SK-N-SH treated with all-trans-retinoic acid at 6 μM for 48 hours (cell line): Measurements from ENCODE around the gene PAX3.
A peak's percentile ranks its signal among the peaks of the same experiment; 100 is the strongest.

ENCODE experiments used
- ATAC-seq: fragments of 200-7000 bp; cut with Tn5 transposase; 3 replicates; pipeline ENCODE4 v1.9.1; 2020; ENCODE audit warnings: mild to moderate bottlenecking, moderate library complexity
- ARNTL ChIP-seq: fragments of 450-650 bp; formaldehyde crosslinking; IDR thresholded peaks from 2 replicates; pipeline ENCODE4 v1.5.0; 2020; ENCODE audit warnings: low read depth, mild to moderate bottlenecking, moderate library complexity, borderline replicate concordance
- BACH2 ChIP-seq: fragments of 250-450 bp; sonication (Bioruptor Pico); IDR thresholded peaks from 2 replicates; pipeline ENCODE4 v1.9.0; 2021; ENCODE audit warnings: mild to moderate bottlenecking, borderline replicate concordance
- ESRRG ChIP-seq: fragments of 250-450 bp; sonication (Bioruptor Pico); IDR thresholded peaks from 2 replicates; pipeline ENCODE4 v1.6.1; 2021; ENCODE audit warnings: mild to moderate bottlenecking
- GLIS3 ChIP-seq: fragments of 250-450 bp; sonication (Bioruptor Pico); IDR thresholded peaks from 2 replicates; pipeline ENCODE4 v1.5.0; 2020; ENCODE audit warnings: mild to moderate bottlenecking, moderate library complexity
- OSR1 ChIP-seq: fragments of 250-450 bp; sonication (Bioruptor Pico); IDR thresholded peaks from 2 replicates; pipeline ENCODE4 v1.8.0; 2022; ENCODE audit warnings: moderate library complexity, mild to moderate bottlenecking, inconsistent platforms
- PPARA ChIP-seq: fragments of 250-450 bp; sonication (Bioruptor Pico); IDR thresholded peaks from 2 replicates; pipeline ENCODE4 v1.5.0; 2020; ENCODE audit warnings: mild to moderate bottlenecking, borderline replicate concordance
- SNAI2 ChIP-seq: fragments of 250-450 bp; sonication (Bioruptor Pico); IDR thresholded peaks from 2 replicates; pipeline ENCODE4 v1.5.0; 2020; ENCODE audit warnings: mild to moderate bottlenecking, moderate library complexity
- TCF4 ChIP-seq: fragments of 250-450 bp; sonication (Bioruptor Pico); IDR thresholded peaks from 2 replicates; pipeline ENCODE4 v1.8.0; 2021; ENCODE audit warnings: mild to moderate bottlenecking, moderate library complexity, borderline replicate concordance
- ZC3H10 ChIP-seq: fragments of 250-450 bp; sonication (Bioruptor Pico); IDR thresholded peaks from 2 replicates; pipeline ENCODE4 v1.5.1; 2021; ENCODE audit warnings: mild to moderate bottlenecking, moderate library complexity
- ZFP30 ChIP-seq: fragments of 450-650 bp; formaldehyde crosslinking; IDR thresholded peaks from 2 replicates; pipeline ENCODE4 v1.5.0; 2022; ENCODE audit warnings: mild to moderate bottlenecking, moderate library complexity
- ZNF70 ChIP-seq: fragments of 450-650 bp; formaldehyde crosslinking; IDR thresholded peaks from 2 replicates; pipeline ENCODE4 v1.5.0; 2020; ENCODE audit warnings: mild to moderate bottlenecking, moderate library complexity
- ZNF8 ChIP-seq: fragments of 450-650 bp; formaldehyde crosslinking; IDR thresholded peaks from 2 replicates; pipeline ENCODE4 v1.5.0; 2020; ENCODE audit warnings: mild to moderate bottlenecking, moderate library complexity
- TF ChIP-seq, protein P1 (sequence below): fragments of 250-450 bp; sonication (Bioruptor Pico); IDR thresholded peaks from 2 replicates; pipeline ENCODE4 v1.5.1; 2020; ENCODE audit warnings: low read depth, mild to moderate bottlenecking, moderate library complexity
- TF ChIP-seq, protein P2 (sequence below): fragments of 250-450 bp; sonication (Bioruptor Pico); IDR thresholded peaks from 2 replicates; pipeline ENCODE4 v1.5.1; 2021; ENCODE audit warnings: mild to moderate bottlenecking, moderate library complexity
- TF ChIP-seq, protein P3 (sequence below): fragments of 250-450 bp; sonication (Bioruptor Pico); IDR thresholded peaks from 2 replicates; pipeline ENCODE4 v1.8.0; 2020; ENCODE audit warnings: mild to moderate bottlenecking, moderate library complexity, borderline replicate concordance
- TF ChIP-seq, protein P4 (sequence below): fragments of 250-450 bp; sonication (Bioruptor Pico); IDR thresholded peaks from 2 replicates; pipeline ENCODE4 v1.8.0; 2021; ENCODE audit warnings: low read depth, mild to moderate bottlenecking, moderate library complexity, borderline replicate concordance

The PAX3 gene

DNA sequence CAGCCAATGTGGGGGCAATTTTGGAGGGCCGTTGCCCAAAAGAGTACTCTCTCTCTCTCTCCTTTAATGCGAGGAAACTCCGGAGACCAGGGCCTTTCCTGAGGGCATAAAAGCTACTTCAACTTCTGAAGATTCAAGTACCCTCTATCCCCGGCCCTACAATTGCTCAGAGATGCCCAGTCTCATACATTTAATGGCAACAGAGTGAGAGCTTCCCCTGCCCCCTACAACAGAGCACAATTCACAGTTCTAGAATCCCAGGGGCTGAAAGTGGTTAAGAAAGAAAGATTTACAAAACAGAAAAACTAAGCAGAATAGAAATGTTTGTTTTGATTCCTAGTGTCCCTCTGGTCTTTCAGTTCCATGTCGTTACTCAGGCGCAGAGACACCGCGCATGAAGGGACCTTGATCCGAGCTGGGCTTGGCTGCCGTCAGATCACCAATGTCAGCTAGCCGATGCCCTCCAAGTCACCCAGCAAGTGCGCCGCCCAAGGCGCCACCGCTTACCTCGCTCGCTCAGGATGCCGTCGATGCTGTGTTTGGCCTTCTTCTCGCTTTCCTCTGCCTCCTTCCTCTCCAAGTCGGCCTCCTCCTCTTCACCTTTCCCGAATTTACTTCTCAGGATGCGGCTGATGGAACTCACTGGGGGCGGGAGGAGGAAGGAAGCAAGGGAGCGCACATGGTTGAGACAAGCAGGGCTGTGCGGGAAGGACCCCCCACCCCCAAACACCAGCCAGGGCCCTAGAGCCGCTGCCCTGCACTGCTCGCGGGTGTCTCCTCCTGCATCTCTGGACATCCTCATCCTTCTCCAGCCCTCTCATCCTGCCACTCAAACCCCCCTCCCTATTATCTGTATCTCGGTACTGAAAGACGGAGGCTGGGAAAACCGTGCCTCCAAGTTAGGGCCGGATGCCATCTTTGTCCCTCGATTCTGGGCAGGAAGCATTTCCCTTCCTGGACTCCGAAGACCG is 4.9 kb downstream of the PAX3 start:
- no peak for TF ChIP-seq GLIS3 (CRISPR knock-in tag)
- TF ChIP-seq ZFP30 (CRISPR knock-in tag) = no peak
- TF ChIP-seq, protein P1, sequence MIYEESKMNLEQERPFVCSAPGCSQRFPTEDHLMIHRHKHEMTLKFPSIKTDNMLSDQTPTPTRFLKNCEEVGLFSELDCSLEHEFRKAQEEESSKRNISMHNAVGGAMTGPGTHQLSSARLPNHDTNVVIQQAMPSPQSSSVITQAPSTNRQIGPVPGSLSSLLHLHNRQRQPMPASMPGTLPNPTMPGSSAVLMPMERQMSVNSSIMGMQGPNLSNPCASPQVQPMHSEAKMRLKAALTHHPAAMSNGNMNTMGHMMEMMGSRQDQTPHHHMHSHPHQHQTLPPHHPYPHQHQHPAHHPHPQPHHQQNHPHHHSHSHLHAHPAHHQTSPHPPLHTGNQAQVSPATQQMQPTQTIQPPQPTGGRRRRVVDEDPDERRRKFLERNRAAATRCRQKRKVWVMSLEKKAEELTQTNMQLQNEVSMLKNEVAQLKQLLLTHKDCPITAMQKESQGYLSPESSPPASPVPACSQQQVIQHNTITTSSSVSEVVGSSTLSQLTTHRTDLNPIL (CRISPR knock-in tag) = no peak
- TF ChIP-seq, protein P2, sequence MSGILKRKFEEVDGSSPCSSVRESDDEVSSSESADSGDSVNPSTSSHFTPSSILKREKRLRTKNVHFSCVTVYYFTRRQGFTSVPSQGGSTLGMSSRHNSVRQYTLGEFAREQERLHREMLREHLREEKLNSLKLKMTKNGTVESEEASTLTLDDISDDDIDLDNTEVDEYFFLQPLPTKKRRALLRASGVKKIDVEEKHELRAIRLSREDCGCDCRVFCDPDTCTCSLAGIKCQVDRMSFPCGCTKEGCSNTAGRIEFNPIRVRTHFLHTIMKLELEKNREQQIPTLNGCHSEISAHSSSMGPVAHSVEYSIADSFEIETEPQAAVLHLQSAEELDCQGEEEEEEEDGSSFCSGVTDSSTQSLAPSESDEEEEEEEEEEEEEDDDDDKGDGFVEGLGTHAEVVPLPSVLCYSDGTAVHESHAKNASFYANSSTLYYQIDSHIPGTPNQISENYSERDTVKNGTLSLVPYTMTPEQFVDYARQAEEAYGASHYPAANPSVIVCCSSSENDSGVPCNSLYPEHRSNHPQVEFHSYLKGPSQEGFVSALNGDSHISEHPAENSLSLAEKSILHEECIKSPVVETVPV (CRISPR knock-in tag) = no peak
- TF ChIP-seq, all 23 proteins: peak for 0
- ATAC-seq = no peak

DNA sequence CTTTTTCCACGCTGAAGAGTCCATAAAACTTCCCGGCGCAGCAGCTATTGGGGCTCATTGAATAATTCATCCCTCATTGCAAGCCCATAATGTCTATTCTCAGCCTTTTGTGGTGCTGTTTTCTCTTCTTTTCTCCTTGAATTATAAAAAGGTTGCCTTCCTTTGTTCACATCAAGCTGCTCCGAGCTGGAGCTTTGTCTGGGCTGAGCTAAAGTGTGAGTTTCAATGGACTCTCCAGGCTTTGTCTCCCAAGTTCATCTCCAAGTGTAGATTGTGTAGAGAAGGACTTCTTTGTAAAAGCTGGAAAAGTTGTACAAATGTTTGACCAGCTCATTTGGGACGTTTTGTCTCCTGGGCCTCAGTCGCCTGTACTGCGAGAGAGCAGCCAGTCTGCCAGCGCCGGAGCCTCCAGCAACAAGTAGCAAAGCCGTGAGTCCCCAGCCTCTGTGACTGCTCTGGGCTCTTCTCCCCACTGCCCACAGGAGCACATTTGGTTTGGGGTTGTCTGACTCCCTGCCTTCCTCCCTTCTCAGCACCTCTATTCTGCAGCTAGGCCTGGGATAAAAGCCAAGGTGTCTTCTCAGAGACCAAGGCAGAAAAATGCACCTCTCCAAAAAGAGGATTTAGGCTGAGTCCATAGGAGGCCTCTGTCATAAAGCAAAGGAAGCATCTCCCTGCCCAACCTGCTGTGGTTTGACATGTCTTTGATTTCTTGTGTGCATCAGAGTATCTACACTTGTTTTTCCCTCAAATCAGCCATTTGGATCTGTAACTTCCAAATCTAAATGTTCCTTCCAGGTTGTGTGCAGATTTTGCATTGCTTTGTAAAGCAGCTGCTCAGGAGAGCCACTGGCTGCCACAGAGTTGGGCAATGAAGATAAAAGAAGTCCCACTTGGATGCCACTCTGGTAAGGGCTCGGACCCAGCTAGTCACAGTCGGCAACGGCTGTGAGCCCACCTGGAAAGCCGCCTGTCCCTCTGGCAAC is 6.4 kb downstream of the PAX3 start:
- ATAC-seq = no peak
- no peak for TF ChIP-seq ARNTL (CRISPR knock-in tag)
- TF ChIP-seq, protein P2 (CRISPR knock-in tag) = no peak
- TF ChIP-seq TCF4 (CRISPR knock-in tag) = no peak
- TF ChIP-seq PPARA (CRISPR knock-in tag) = no peak
- TF ChIP-seq, protein P1 (CRISPR knock-in tag) = no peak
- no peak for TF ChIP-seq ZNF8 (CRISPR knock-in tag)
- no peak for TF ChIP-seq GLIS3 (CRISPR knock-in tag)
- TF ChIP-seq, protein P3, sequence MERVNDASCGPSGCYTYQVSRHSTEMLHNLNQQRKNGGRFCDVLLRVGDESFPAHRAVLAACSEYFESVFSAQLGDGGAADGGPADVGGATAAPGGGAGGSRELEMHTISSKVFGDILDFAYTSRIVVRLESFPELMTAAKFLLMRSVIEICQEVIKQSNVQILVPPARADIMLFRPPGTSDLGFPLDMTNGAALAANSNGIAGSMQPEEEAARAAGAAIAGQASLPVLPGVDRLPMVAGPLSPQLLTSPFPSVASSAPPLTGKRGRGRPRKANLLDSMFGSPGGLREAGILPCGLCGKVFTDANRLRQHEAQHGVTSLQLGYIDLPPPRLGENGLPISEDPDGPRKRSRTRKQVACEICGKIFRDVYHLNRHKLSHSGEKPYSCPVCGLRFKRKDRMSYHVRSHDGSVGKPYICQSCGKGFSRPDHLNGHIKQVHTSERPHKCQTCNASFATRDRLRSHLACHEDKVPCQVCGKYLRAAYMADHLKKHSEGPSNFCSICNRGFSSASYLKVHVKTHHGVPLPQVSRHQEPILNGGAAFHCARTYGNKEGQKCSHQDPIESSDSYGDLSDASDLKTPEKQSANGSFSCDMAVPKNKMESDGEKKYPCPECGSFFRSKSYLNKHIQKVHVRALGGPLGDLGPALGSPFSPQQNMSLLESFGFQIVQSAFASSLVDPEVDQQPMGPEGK (CRISPR knock-in tag) = no peak
- TF ChIP-seq BACH2 (CRISPR knock-in tag) = no peak
- TF ChIP-seq ZFP30 (CRISPR knock-in tag) = no peak

DNA sequence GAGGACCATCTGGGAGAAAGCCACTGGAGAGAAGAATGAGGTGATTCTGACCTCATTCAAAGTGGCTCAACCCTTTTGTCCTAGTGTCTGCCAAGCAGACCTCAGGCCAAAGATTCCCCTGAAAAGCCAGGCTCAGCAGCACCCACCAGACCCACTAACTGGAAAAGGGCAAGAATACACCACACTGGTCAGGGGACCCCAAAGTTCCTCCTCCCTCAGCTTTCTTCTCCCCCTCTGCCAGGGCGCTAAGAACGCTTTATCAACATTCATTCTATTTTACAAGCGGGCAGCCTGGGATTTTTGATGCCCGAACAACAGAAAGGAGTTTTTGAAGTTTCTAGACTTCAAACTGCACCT is 7.3 kb downstream of the PAX3 start:
- no peak for TF ChIP-seq ZC3H10
- no peak for TF ChIP-seq ESRRG (CRISPR knock-in tag)
- no peak for ATAC-seq

DNA sequence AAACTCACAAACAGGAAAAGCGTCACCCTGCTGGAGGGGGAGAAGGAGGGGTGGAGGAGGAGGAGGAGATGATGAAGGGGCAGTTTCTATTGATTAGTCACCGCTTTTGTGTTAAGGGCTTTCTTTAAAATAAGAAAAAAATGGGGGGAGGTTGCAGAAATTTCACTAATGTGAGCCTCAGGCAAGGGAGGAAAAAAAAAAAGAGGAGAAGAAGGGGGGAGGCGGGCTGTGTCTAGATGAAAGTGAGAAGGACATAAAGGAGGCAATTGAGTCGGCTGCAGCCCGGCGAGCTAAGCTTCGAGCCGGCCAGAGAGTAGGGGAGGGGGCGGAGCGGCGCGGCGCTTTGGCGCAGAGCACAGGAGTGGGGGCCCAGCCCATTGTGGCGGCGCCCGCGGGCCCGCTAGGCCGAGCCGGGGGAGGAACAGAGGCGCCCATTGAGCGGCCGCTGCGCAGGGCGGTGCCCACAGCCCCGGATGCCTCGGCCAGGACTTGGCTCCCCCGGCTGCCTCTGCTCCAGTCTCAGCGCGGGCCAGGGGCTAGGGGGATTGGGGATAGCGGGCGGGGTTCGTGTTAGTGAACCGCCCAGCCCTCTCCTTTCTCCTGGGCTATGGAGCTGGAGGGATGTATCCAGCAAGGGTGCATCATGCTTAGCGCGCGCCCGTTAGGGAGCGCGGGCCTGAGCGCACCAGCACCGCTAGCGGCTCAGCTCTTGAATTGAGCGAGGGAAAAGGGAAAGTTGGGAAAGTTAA is 7.9 kb downstream of the PAX3 start:
- ATAC-seq = peak; percentile 63
- TF ChIP-seq, protein P4, sequence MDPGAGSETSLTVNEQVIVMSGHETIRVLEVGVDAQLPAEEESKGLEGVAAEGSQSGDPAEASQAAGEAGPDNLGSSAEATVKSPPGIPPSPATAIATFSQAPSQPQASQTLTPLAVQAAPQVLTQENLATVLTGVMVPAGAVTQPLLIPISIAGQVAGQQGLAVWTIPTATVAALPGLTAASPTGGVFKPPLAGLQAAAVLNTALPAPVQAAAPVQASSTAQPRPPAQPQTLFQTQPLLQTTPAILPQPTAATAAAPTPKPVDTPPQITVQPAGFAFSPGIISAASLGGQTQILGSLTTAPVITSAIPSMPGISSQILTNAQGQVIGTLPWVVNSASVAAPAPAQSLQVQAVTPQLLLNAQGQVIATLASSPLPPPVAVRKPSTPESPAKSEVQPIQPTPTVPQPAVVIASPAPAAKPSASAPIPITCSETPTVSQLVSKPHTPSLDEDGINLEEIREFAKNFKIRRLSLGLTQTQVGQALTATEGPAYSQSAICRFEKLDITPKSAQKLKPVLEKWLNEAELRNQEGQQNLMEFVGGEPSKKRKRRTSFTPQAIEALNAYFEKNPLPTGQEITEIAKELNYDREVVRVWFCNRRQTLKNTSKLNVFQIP (CRISPR knock-in tag) = no peak
- TF ChIP-seq SNAI2 (CRISPR knock-in tag) (no peak), OSR1 (no peak), ZNF70 (CRISPR knock-in tag) (no peak), ARNTL (CRISPR knock-in tag) (no peak), ZC3H10 (no peak), ZNF8 (CRISPR knock-in tag) (no peak), PPARA (CRISPR knock-in tag) (no peak), BACH2 (CRISPR knock-in tag) (no peak), ESRRG (CRISPR knock-in tag) (no peak)
- TF ChIP-seq, protein P3 (CRISPR knock-in tag) = no peak
- TF ChIP-seq, protein P2 (CRISPR knock-in tag) = no peak
